Keratinocyte (primary cell): Measurements from ENCODE around the gene HS3ST2. TPM values are rescaled to one million over a fixed set of nuclear protein-coding genes. Genes with fewer than 3 reads are reported as not detected.

ENCODE experiments used
- DNase-seq: peaks from one replicate; pipeline ENCODE4 v3.0.0-alpha.2; 2011; ENCODE audit warnings: low read depth, missing footprints, low spot score
- FAIRE-seq: peaks from 2 replicates; lab custom pipeline; 2011; peaks lifted over from hg19 to GRCh38; lab: Jason Lieb, UNC
- H2AFZ ChIP-seq: 2 replicates; pipeline ENCODE4 v1.6.0; 2012; ENCODE audit warnings: low read length, control low read depth, inconsistent platforms; ENCODE audit not compliant: control insufficient read depth
- H3K27ac ChIP-seq: 2 replicates; pipeline ENCODE4 v1.5.1; 2011; ENCODE audit warnings: low read length; ENCODE audit not compliant: control insufficient read depth, insufficient read depth
- H3K27me3 ChIP-seq: 3 replicates; pipeline ENCODE4 v1.6.0; 2011; ENCODE audit warnings: low read length; ENCODE audit not compliant: control insufficient read depth, insufficient read depth; ENCODE audit errors: extremely low read depth
- H3K36me3 ChIP-seq, 2 experiments: 2 replicates in 1 of 2; 3 replicates in 1 of 2; pipeline ENCODE4 v1.5.1; 2011; ENCODE audit warnings: low read length in 2 of 2, mild to moderate bottlenecking in 1 of 2; ENCODE audit not compliant: control insufficient read depth in 2 of 2, insufficient read depth in 2 of 2; ENCODE audit errors: extremely low read depth in 1 of 2
- H3K4me1 ChIP-seq: 3 replicates; pipeline ENCODE4 v1.5.1; 2011; ENCODE audit warnings: low read length; ENCODE audit not compliant: control insufficient read depth, insufficient read depth; ENCODE audit errors: extremely low read depth
- H3K4me2 ChIP-seq: 3 replicates; pipeline ENCODE4 v1.6.0; 2011; ENCODE audit warnings: low read depth, low read length; ENCODE audit not compliant: control insufficient read depth, insufficient read depth; ENCODE audit errors: extremely low read depth
- H3K4me3 ChIP-seq, 3 experiments: fragments of 200-600 bp in 1 of 3; sonication (generic) in 1 of 3; 2 replicates in 2 of 3; 3 replicates in 1 of 3; pipeline ENCODE4 v1.5.1; 2011 to 2016; ENCODE audit warnings: low read length in 3 of 3, mild to moderate bottlenecking in 3 of 3, control low read depth in 2 of 3, inconsistent platforms in 1 of 3, low read depth in 1 of 3, mixed read lengths in 1 of 3, mixed run types in 1 of 3, moderate library complexity in 1 of 3; ENCODE audit not compliant: control insufficient read depth in 2 of 3, insufficient read depth in 2 of 3; ENCODE audit errors: extremely low read depth in 1 of 3
- H3K79me2 ChIP-seq: 2 replicates; pipeline ENCODE4 v1.6.0; 2012; ENCODE audit warnings: low read length; ENCODE audit not compliant: control insufficient read depth, insufficient read depth
- H3K9ac ChIP-seq: 3 replicates; pipeline ENCODE4 v1.6.0; 2011; ENCODE audit warnings: low read length; ENCODE audit not compliant: control insufficient read depth, insufficient read depth; ENCODE audit errors: extremely low read depth
- H3K9me1 ChIP-seq: 3 replicates; pipeline ENCODE4 v1.6.0; 2011; ENCODE audit warnings: low read length; ENCODE audit not compliant: control insufficient read depth, insufficient read depth; ENCODE audit errors: extremely low read depth
- H3K9me3 ChIP-seq: 2 replicates; pipeline ENCODE4 v1.5.1; 2012; ENCODE audit warnings: low read depth, low read length; ENCODE audit not compliant: control insufficient read depth
- H4K20me1 ChIP-seq: 3 replicates; pipeline ENCODE4 v1.6.0; 2011; ENCODE audit warnings: low read length; ENCODE audit not compliant: control insufficient read depth, insufficient read depth; ENCODE audit errors: extremely low read depth
- CTCF ChIP-seq, 3 experiments: IDR thresholded peaks in 1 of 3; conservative IDR thresholded peaks in 1 of 3; optimal IDR thresholded peaks in 1 of 3; 2 replicates in 2 of 3; 3 replicates in 1 of 3; pipeline versions ENCODE3 to v1.5.1; 2011; ENCODE audit warnings: low read length in 3 of 3, mild to moderate bottlenecking in 3 of 3, moderate library complexity in 2 of 3, control low read depth in 1 of 3, inconsistent platforms in 1 of 3; ENCODE audit not compliant: insufficient read depth in 2 of 3; ENCODE audit errors: extremely low read depth in 1 of 3
- EZH2 ChIP-seq: IDR thresholded peaks from one replicate; pipeline ENCODE4 v1.6.1; 2012; ENCODE audit warnings: inconsistent platforms, mild to moderate bottlenecking, low read length, moderate library complexity
- dilution Hi-C: fragments of 300-500 bp; cut with MboI; formaldehyde crosslinking; loops from one replicate; pipeline ENCODE4 v1.7.0; 2020; ENCODE audit warnings: low sequenced_read_pairs; ENCODE audit not compliant: extremely low pct_ligation_motif_present
- polyA plus RNA-seq, 5 experiments: library from polyadenylated mRNA; depleted of rRNA in 3 of 5; stranded (reverse) in 3 of 5; stranded (forward) in 1 of 5; unstranded in 1 of 5; fragments of >200 nt; gene quantifications; 1 replicate in 1 of 5; 2 replicates in 3 of 5; 3 replicates in 1 of 5; pipeline versions ENCODE4 v1.2.1 to v1.2.3, GENCODE V29; 2011 to 2012; ENCODE audit warnings: missing spikeins in 2 of 5, low read depth in 1 of 5, low replicate concordance in 1 of 5

HS3ST2 gene
- polyA plus RNA-seq, 1 donor (not counting 4 experiments of a cell fraction or from before 2014, with no cell fraction given), result 6.3 TPM

GRCh38 chr16:22848451-22848850 lies 34.5 kb downstream of the HS3ST2 start:
- Histone ChIP-seq H3K36me3 (peaks cover under 1 to 1% of the 10 kb centered on the region in 2 experiments), H3K9ac (no peak overlapping the region), H3K79me2 (peaks cover 27% of the 10 kb centered on the region), H3K4me3 (no peak overlapping the region), H4K20me1 (no peaks in the 10 kb centered on the region), H3K9me1 (peaks cover 3% of the 10 kb centered on the region), H3K4me1 (peaks cover 3% of the 10 kb centered on the region), H3K27me3 (no peaks in the 10 kb centered on the region), H2AFZ (no peak overlapping the region), H3K4me2 (no peak overlapping the region), H3K9me3 (no peaks in the 10 kb centered on the region), H3K27ac (no peak overlapping the region)
- DNase-seq, result no peak
- no peak for TF ChIP-seq CTCF (optimal IDR thresholded peaks at IDR 0.05 in 1 of 3, IDR thresholded peaks at IDR 0.05 in 1 of 3, conservative IDR thresholded peaks at IDR 0.05 in 1 of 3; ENCODE audit: extremely low read depth in 1 of 3, insufficient read depth in 2 of 3, low read length in 3 of 3)
- no peak for TF ChIP-seq EZH2
- dilution Hi-C loops, result no loop called here
- no peak for FAIRE-seq

- H3K4me3 ChIP-seq, result no peak overlapping the region
- FAIRE-seq (peak; percentile 26), DNase-seq (no peak)
- H3K9me3 ChIP-seq, result no peaks in the 10 kb centered on the region
- TF ChIP-seq CTCF (optimal IDR thresholded peaks at IDR 0.05 in 1 of 3, IDR thresholded peaks at IDR 0.05 in 1 of 3, conservative IDR thresholded peaks at IDR 0.05 in 1 of 3; ENCODE audit: extremely low read depth in 1 of 3, insufficient read depth in 2 of 3, low read length in 3 of 3) (no peak), EZH2 (no peak)
- dilution Hi-C loops, result no loop called here
- H3K27ac ChIP-seq, result no peak overlapping the region
- no peak overlapping the region for H2AFZ ChIP-seq
- no peak overlapping the region for H3K4me2 ChIP-seq
- H3K4me1 ChIP-seq, result no peaks in the 10 kb centered on the region
- no peaks in the 10 kb centered on the region for H4K20me1 ChIP-seq
- H3K9me1 ChIP-seq, result no peaks in the 10 kb centered on the region
- H3K27me3 ChIP-seq, result no peaks in the 10 kb centered on the region
- no peak overlapping the region for H3K9ac ChIP-seq
- peaks cover 6% of the 10 kb centered on the region in 2 experiments for H3K36me3 ChIP-seq
- peaks cover 22% of the 10 kb centered on the region for H3K79me2 ChIP-seq
Observed at GRCh38 chr16:22849517-22849916, 35.6 kb downstream of the HS3ST2 start.
